SKM-1 (cell line): ENCODE results near the gene RASGRF1.

ENCODE experiments used
- DNase-seq: peaks from one replicate; lab custom pipeline; 2025; ENCODE audit not compliant: unreplicated experiment; lab: John Stamatoyannopoulos, UW

The RASGRF1 gene

GRCh38 chr15:78960308-78960707 is 130.3 kb downstream of the RASGRF1 start:
- DNase-seq = no peak

DNA sequence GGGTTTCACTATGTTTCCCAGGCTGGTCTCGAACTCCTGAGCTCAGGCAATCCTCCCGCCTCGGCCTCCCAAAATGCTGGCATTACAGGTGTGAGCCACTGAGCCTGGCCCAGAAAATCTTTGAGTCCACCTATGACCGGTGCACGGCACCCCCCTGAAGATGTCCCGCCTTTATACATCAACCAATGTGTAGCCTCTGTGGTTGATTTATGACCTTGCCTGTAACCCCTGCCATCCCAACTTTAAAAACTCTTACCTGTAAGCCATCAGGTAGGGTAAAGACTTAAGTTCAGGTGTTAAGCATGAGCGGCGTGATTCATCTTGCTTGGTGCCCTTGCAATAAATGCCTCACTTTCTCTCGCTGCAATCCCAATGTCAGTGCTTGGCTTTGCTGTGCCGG is 131.2 kb downstream of the RASGRF1 start:
- no peak for DNase-seq

GRCh38 chr15:78957416-78958093 is 133.0 kb downstream of the RASGRF1 start:
- DNase-seq = no peak

GRCh38 chr15:78956937-78957336 is 133.6 kb downstream of the RASGRF1 start:
- no peak for DNase-seq

- no peak for DNase-seq
Observed at GRCh38 chr15:78955355-78955754, 135.2 kb downstream of the RASGRF1 start.

- no peak for DNase-seq
Observed at GRCh38 chr15:78951841-78952238, 138.7 kb downstream of the RASGRF1 start.

GRCh38 chr15:78950902-78951840 is 139.4 kb downstream of the RASGRF1 start:
- no peak for DNase-seq

- DNase-seq = no peak
Observed at GRCh38 chr15:78950343-78950742, 140.2 kb downstream of the RASGRF1 start.

GRCh38 chr15:78949461-78949860 is 141.1 kb downstream of the RASGRF1 start:
- DNase-seq = no peak

DNA sequence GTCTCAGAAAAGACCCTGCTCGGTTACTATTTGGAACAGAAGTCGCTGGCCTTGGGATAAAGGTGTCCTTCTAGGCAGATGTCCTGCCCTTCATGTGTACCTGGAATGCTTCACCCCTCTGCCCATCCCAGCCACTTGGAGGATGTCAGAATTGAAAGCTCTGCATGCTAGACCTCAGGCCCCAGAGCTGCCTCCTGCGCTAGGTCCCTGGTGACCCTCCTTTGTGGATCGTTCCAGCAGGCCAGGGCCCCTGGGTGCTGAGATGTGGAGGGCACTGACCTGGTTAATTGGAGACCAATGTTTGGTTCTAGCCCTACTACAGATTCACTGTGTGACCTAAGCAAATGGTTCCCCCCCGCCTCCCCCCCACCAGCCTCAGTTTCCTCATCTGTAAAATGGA is 143.1 kb downstream of the RASGRF1 start:
- no peak for DNase-seq

DNA sequence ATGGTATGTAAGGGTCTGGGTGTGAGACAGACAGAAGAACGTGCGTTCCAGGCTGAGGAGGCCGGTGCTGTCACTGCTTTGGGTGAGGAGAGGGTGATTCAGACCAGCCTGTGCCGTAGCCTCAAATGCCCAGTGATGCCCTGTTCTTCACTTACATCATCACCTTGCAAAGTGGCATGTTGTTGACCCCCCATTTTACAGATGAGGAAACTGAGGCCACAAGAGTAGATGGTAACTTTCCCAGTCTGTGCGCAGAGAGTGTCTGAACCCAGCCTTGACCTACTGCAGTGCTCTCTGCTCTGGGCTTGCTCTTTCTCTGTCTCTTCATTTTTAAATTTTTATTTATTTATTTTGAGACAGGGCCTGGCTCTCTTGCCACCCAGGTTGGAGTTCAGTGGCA is 144.1 kb downstream of the RASGRF1 start:
- DNase-seq = no peak

- DNase-seq = no peak
Observed at GRCh38 chr15:78944669-78945407, 145.7 kb downstream of the RASGRF1 start, which contains the start of gene CTSH. CTSH (minus strand) TSS chr15:78945046; CDS start chr15:78944981, 65 bp downstream.

GRCh38 chr15:78944202-78944625 is 146.4 kb downstream of the RASGRF1 start:
- DNase-seq = no peak

GRCh38 chr15:78943692-78944091 is 146.9 kb downstream of the RASGRF1 start:
- DNase-seq = no peak

GRCh38 chr15:78942741-78943140 is 147.8 kb downstream of the RASGRF1 start:
- DNase-seq = no peak

DNA sequence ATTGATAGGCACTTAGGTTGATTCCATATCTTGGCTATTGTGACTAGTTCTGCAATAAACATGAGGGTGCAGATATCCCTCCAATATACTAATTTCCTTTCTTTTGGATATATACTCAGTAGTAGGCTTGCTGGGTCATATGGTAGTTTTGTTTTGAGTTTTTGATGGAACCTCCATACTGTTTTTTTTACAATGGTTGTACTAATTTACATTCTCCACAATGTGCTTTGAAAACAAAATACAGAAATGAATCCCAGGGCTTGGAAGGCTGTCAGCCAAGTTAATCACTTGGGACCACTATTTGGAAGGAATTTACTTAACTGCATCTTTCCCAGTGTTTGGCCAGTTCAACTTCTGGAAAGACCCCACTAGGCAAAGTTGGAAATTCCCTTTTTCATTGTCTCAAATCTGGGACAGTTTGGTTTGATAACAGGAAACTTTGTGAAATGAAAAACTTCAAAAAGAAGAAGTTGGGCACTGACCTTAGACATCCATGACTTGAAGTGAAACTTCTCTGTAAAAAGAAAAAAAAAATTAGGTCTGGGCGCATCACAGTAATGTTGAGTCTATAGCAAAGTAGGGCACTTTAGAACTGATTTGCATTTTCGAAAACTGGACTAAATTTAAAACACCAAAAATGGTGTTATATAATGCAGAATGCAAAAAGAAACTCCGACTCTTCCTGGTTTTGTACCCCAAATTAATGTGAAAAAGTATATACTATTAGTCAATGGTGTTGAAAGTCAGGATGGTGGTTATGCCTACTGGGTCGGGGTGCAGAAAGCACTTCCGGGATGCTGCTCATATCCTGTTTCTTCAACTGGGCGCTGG is 151.7 kb downstream of the RASGRF1 start:
- no peak for DNase-seq

GRCh38 chr15:78937132-78937739 is 153.3 kb downstream of the RASGRF1 start:
- DNase-seq = no peak

DNA sequence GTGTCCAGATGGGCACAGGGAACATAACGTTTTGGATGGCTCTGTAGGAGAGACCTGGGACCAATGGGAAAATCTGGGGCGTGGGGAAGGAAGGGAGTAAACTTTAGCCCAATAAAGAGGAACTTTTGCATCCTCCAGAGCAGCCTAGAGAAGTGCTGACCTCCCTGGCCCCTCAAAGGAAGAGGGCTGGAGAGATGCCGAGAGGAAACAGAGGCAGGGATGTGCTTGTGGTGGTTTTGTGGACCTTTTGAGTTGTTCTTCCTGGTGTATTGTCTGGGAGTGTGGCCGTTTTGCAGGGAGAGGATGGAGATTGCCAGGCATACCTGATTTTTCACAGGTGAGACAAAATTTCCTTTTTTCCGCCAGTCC is 155.9 kb downstream of the RASGRF1 start:
- no peak for DNase-seq

- DNase-seq = no peak
Observed at GRCh38 chr15:78933823-78934654, 156.5 kb downstream of the RASGRF1 start.
